GM19351 (cell line): ENCODE results near the gene LST1.
"Not testable (repeated sequence)": the region's sequence is repeated elsewhere in the genome, so short reads cannot be mapped to it uniquely, and the experiment has no call there.

Source experiments
- ATAC-seq: cut with Tn5 transposase; IDR thresholded peaks from one replicate; pipeline ENCODE4 v1.9.1; 2021; ENCODE audit warnings: mild to moderate bottlenecking, moderate library complexity; ENCODE audit not compliant: unreplicated experiment

The LST1 gene

GRCh38 chr6:31580438-31580740 lies 5.7 kb upstream of the LST1 start:
- no peak for ATAC-seq

GRCh38 chr6:31580807-31581433 lies 5.2 kb upstream of the LST1 start:
- peak; percentile 68 for ATAC-seq

- ATAC-seq = no peak
Observed at GRCh38 chr6:31581434-31582229, 4.4 kb upstream of the LST1 start.

- ATAC-seq = no peak
Observed at GRCh38 chr6:31582230-31582643, 3.8 kb upstream of the LST1 start, which contains the start of gene LTB. Gene LTB, minus strand, starts transcription at chr6:31582424. Its CDS starts 7 bp downstream, at chr6:31582417.

- ATAC-seq = no peak
Observed at GRCh38 chr6:31585491-31585890, 586 bp upstream of the LST1 start.

GRCh38 chr6:31586599-31587281 lies 663 bp downstream of the LST1 start:
- ATAC-seq = no peak

GRCh38 chr6:31587791-31588777 lies 2.0 kb downstream of the LST1 start:
- ATAC-seq = no peak

- no peak for ATAC-seq
Observed at GRCh38 chr6:31588871-31589650, 3.0 kb downstream of the LST1 start.

- ATAC-seq = not testable (repeated sequence)
Observed at GRCh38 chr6:31590691-31591090, 4.6 kb downstream of the LST1 start.

GRCh38 chr6:31592396-31592771 lies 6.3 kb downstream of the LST1 start:
- ATAC-seq = no peak

GRCh38 chr6:31597006-31597405 lies 10.9 kb downstream of the LST1 start:
- no peak for ATAC-seq

GRCh38 chr6:31607317-31607716 lies 21.2 kb downstream of the LST1 start:
- ATAC-seq = no peak

- ATAC-seq = no peak
Observed at GRCh38 chr6:31609519-31610406, 23.7 kb downstream of the LST1 start.

- ATAC-seq = no peak
Observed at GRCh38 chr6:31610968-31611367, 24.9 kb downstream of the LST1 start.

GRCh38 chr6:31614075-31614619 lies 28.1 kb downstream of the LST1 start:
- ATAC-seq = no peak

GRCh38 chr6:31614684-31615578 lies 28.9 kb downstream of the LST1 start, which contains the start of gene AIF1:
Gene AIF1, plus strand, starts transcription at chr6:31615234. Its CDS starts 96 bp downstream, at chr6:31615330.
- no peak for ATAC-seq

- ATAC-seq = no peak
Observed at GRCh38 chr6:31615748-31616147, 29.7 kb downstream of the LST1 start.

- no peak for ATAC-seq
Observed at GRCh38 chr6:31617010-31617409, 30.9 kb downstream of the LST1 start.
